ENCODE data around the gene NAALADL2.
"Not testable (repeated sequence)": the region's sequence is repeated elsewhere in the genome, so short reads cannot be mapped to it uniquely, and the experiment has no call there.

NAALADL2 gene

DNA sequence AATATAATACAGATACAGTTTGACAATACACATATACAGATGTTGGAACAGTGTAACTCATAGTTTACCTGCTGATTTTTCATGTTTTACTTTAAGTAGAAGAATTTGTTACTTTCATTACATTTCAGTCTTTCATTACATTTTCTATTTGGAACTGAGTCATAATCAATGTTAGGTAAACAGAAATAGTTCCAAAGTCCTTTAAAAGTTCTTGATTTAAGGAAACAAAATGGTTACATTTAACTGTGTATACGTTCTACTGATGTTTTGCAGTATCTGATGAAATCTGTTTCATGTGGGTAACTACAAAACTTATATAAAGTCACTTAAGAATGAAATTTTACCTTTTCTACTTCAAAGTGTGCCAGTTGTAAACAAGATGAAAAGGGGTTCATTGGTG, 721.2 kb downstream of the NAALADL2 start:
- no peak for DNase-seq (ENCODE audit: low read depth in 2 of 2)

DNA sequence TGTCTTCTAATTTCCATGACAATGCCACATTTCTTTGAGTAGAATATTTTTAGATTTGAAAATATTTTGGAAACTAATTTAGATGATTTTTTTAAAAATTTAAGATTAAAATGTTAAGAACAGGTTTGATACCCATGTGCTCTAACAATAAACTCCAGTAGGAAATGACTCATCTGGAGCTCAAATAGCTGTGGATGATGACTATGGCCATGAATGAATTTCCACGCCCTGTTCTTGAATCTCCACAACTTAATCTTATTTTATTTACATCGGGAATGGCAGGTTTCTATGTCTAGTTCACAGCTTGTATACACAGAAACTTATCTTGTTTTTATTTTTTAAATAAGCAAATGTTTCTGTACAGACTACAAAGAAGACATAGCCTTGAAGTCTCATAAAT, 726.8 kb downstream of the NAALADL2 start:
- DNase-seq (ENCODE audit: low read depth in 2 of 2) = no peak

DNA sequence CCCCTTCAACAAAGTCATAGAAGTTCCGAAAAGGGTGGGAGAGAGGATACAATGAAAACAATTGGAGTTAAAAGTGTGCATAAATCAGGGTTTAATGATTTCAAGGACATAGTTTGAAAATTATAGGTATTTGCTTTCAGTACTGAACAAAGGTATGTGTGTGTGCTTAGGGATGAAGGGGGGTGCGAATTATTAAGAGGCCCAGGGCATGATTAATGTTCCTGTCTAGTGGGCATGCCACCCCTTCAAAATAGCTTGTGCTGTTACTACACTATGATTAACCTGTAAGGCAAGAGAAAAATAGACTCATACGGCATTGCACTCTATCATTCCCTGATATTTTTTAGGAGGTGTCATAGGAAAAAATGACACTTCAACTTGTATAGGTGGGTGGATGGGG, 731.6 kb downstream of the NAALADL2 start:
- DNase-seq (ENCODE audit: low read depth in 2 of 2) = no peak

DNA sequence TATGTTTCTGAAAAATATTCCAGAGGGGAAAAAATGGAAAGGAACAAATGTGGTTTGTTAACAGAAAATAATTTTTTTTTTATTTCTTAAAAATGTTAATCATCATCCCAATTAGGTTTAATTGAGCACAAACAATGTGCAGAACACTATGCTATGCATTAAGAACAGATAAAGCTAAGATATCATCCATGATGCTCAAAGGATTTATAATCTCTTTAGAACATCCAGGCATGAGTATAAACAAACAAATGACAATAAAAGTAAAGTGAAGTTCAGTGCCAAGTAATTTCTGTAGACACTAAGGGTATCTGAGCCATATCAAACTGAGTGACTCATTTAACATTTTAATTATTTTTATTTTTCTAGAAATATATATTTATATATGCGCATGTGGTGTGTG, 732.2 kb downstream of the NAALADL2 start:
- DNase-seq (ENCODE audit: low read depth in 2 of 2) = no peak

DNA sequence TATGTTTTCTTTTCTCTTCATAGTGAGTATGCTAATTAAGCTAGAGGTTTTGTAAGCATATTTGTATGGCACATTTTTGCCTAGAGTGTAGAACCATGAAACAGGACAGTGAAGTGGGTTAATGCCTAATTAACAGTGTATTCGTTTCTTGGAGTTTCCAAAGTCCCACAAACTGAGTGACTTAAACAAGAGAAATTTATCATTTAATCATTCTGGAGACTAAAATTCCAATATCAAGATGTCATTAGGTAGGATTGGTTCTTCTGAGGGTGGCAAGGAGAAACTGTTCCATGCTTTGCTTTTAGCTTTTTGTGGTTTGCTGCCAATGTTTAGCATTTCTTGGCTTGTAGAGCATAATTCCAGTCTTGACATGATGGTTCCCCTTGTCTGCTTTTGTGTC, 734.2 kb downstream of the NAALADL2 start:
- no peak for DNase-seq (ENCODE audit: low read depth in 2 of 2)

DNA sequence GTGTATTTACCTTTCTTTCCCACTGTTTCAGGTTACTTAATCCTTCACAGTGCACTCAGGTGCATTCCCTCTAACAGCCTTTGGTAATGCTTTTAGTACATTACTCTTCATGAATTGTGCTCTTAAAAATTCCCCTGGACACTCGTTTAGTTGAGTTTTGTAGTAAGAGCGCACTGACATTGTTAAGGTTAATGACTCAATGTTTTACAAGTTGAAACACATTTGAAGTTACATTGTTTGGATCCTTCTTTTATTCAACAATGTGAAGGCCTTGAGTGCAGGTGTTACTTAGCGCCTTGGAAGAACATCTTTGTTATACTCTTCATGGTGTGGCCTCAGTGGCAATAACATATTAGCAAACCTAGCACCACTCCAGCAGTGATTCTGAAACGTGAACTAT, 739.6 kb downstream of the NAALADL2 start:
- no peak for DNase-seq (ENCODE audit: low read depth in 2 of 2)

DNA sequence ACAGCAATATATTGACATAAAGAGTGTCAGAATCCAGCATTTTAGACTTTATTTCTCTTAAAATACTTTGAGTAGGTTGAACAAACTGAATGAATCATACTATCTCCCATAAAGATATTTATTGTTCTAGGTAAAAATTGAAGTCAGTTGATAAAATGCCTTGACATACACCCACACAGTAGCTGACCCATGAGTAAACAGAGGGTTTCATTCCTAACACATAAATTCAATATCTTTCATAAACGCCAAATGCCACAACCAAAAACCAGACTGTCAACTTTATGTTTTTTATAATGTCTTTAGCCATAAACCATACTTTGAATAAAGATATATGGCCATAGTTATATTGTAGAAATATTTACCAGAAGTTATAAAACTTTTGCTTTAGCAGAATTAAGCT, 742.4 kb downstream of the NAALADL2 start:
- DNase-seq (ENCODE audit: low read depth in 2 of 2) = no peak

DNA sequence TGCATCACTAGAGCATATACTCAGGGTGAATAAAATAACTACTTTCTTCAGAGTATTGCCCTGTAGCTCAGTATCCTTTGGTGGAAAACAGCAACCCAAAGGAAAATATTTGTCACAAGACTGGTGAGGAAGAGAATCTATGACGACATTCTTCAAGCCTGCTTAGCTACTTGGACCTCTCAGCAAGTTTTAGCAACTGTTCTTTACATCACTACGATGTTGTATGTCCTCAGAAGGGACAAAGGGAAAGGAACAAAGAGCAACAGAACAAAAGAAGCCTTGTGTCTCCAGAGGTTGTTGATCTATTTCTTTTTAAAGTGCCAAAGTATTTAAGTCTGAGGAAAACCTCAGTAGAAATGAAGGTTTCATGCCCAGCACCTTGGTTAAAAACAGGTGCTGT, 746.7 kb downstream of the NAALADL2 start:
- no peak for DNase-seq (ENCODE audit: low read depth in 2 of 2)

DNA sequence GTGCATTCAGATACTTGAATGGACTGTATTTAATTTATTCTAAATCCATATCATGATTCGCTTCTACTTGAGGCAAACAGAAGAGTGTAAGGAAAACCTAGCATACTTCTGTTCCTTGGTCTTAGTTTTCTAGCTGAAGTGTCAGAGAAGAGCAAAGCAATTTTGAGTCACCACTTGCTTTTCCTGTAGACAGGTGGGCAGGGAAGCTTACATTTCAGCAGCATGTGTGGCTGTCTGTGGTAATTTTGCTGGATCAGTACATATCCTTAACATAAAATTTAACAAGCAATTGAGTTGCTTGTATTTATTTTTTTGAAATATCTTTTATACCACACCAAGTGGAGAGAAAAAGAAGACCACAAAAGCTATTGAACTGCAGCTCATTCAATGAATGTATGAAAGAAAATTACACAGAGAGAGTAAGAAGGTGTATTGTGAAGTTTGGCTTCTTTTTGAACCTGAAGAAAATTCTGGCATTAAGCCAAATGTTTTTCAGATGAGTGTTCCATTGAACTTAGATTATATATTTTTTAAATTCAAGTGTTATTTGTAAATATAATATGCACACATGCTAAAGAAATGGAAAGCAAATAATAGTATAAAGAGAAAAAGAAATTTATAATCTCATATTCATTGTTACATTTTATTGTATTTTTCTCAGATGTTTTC, 747.6 kb downstream of the NAALADL2 start:
- no peak for DNase-seq (ENCODE audit: low read depth in 2 of 2)

DNA sequence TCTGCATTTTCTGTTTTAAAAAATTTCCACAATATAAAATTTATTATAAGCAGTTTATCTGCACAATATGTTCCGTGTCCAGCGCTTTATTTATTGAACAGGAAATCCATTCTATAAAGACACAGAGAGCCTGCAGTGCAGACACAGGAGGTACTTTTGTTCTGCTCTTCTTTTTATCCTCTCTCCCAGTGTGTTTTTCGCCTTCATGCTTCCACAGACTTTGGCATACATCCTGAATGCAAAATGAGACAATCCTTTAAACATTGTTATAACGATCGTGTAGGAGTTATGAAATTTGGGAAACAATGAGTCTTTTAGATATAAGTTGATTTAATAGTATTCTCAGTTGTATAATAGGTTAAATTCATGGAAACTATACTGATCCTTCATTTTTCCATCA, 749.2 kb downstream of the NAALADL2 start:
- no peak for DNase-seq (ENCODE audit: low read depth in 2 of 2)

DNA sequence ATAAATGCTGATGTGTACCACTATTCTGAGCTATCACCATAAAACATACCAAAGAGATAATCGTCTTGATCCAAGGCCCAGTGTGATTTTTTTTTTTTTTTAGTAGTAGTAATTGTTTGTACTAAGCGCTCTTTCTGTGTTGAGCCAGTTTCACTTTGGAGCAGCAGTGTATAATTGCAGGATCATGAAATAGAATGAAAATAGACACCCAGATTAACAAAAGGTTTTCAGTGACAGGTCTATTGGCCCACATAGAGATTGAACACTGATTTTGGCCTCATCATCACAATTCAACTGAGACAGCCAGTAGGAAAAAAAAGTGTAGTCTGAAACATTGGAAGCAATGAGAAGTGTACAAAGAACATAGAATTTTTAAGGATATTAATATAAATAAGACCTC, 749.8 kb downstream of the NAALADL2 start:
- DNase-seq (ENCODE audit: low read depth in 2 of 2) = no peak

DNA sequence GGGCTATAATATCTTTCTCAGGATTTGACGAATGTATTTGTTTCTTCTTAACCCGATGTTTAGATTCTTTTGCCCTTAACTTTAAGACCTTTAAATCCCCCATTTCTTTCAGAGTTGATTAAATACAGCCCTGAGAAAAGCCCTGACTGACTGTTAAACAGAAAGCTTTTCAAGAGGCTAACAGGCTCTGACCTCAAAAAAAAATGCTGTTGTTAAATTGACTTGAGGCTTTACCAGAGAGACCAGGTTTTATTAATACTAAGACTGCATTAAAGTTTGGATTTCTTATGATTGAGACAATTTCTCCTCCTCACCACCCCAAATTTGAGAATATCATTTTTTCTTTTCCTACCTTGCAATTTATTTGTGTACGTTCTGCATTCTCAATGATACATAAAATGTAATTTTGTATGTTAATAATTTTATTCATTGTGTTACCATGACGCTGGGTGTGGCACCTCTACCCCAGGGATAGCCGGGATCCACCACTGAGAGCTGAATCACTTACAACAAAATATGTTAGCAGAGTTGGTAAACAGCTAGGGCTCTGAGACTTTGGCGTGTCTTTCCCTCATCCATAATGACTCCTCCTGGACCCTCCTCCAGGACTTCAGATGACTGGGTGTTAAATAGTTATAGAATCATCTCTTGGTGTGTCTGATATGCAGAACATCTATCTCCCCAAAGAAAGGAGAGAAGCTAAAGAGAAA, 753.5 kb downstream of the NAALADL2 start:
- DNase-seq (ENCODE audit: low read depth in 2 of 2) = no peak

DNA sequence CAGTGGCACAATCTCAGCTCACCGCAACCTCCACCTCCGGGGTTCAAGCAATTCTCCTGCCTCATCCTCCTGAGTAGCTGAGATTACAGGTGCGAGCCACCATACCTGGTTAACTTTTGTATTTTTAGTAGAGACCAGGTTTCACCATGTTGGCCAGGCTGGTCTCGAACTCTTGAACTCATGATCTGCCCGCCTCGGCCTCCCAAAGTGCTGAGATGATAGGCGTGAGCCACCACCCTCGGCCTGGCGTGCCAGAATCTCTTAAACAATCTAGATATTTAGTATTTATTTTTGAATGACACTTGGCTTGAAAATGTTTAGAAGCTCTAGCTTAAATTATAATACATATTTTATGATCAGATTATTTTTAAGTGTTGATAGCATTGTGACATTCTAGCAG, 755.0 kb downstream of the NAALADL2 start:
- DNase-seq (ENCODE audit: low read depth in 2 of 2) = not testable (repeated sequence)

DNA sequence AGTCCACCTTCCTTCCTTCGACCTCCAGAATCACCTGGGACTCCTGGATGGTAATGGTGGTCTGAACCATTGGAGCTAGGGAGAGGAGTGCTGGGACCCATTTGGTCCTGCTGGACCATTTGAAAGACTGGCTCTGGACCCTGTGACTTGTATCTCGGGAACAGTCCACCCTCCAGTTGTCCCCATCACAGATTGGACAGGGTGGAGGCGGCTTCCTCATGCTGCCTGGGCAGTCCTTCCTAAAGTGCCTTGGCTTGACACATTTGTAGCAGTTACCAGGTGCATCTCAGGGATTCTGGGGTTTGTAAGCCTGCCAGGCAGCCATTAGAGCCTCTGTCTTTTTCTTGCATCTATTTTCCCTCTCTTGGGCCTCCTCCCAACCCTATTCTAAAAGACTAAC, 758.1 kb downstream of the NAALADL2 start:
- no peak for DNase-seq (ENCODE audit: low read depth in 2 of 2)

DNA sequence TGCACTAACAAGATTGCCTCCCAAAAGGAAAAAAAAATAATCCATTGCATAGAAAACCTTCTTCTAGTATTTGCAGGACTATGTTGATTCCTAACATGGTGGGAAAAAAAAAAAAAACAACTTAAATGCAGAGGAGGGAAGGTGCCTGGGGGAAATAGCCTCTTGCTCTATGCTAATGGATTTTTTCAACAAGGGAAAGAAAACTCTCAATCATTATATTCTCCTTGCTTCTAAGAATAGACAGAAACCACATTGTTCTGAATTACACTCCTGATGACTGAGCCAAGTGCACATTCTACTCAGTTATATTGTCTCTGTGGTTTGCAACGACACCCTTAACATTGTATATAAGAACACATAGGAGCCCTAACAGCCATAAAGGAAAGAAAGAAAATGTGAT, 760.2 kb downstream of the NAALADL2 start:
- no peak for DNase-seq (ENCODE audit: low read depth in 2 of 2)

DNA sequence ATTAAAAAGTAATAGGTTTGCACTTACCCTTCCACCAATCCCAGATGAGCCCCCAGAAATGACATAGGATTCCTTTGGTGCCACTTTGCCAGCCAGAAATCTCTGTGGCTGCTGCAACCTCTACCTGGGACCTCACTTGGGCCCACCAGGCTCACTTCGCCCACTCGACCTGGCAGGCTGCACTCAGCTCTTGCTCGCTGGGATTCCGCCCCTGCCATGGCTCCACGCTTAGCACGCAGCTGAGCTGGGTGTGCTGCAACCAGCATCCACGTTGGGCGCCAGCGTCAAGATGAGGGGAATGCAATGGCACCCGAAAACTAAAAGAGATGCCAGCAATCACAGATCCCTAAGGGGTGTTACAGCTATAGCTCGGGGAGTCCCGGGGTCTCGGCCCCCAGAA, 761.0 kb downstream of the NAALADL2 start:
- no peak for DNase-seq (ENCODE audit: low read depth in 2 of 2)

DNA sequence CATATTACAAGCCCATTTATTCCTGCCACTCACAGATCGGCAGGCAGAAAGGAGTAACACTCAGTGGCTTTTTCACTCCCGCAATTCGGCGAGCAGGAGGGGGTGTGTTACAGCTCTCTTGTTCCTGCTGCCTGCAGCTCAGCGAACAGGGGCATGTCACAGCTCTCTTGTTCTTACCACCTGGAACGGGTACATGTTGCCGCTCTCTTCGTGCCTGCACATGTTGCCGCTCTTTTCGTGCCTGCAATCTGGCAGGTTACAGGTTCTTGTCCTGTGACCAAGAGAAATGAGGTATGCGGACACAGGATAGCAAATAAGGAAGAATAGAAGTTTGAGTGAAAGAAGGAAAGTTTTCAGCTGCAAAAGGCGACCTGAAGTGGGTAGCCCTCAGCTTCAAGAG, 761.4 kb downstream of the NAALADL2 start:
- DNase-seq (ENCODE audit: low read depth in 2 of 2) = no peak

DNA sequence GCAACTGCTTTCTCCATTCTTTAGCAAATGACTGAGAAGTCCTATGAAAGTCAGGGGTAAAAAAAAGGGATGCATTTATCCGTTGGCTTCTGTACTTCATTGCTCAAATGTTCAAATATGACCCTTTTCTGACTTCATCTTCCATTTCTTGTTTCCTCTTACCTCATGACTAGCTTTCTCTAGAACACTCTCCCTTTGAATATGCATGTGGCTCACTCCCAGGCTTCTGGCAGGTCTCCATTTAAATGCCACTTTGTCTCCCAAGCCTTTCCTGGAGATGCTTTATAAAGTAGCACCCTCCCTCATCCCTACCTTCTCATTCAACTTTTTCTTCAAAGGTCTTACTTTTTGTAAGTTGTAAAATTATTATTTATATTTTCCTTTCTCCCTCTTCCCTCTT, 781.8 kb downstream of the NAALADL2 start:
- no peak for DNase-seq (ENCODE audit: low read depth in 2 of 2)

DNA sequence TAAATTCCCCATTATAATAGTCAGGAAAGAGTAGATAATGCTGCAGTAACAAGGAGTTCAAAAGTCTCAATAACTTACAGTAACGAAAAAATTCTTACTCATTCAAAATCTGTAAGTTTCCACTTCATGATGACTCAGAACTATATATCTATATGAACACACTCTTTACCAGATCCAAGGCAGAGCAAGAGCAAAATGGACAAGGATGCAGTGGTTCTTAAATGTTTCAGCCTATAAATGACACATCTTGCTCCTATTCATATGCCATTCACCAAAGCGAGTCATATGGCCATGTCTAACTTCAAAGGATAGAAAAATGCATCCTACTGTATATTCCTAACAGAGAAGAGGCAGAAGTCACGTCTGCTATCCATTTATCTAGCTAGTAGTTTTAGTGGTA, 787.7 kb downstream of the NAALADL2 start:
- no peak for DNase-seq (ENCODE audit: low read depth in 2 of 2)

DNA sequence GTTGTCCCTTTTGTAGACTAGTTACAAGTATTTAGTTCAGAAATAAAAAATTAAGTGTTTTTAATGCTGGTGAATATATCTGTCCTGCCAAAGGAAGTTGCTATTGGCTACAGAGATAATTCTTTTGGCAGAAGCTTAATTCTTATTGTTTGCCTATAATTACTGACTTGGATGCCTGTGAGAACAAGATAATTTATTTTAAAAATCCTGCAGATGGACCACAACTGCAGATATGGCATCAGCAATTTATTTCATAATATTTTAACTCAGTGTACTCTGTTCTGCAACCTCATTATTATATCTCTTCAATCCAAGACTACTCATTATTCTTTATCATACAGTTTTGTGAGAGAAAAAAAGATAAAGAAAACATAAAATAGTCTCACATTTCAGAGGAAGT, 789.8 kb downstream of the NAALADL2 start:
- DNase-seq (ENCODE audit: low read depth in 2 of 2) = no peak

DNA sequence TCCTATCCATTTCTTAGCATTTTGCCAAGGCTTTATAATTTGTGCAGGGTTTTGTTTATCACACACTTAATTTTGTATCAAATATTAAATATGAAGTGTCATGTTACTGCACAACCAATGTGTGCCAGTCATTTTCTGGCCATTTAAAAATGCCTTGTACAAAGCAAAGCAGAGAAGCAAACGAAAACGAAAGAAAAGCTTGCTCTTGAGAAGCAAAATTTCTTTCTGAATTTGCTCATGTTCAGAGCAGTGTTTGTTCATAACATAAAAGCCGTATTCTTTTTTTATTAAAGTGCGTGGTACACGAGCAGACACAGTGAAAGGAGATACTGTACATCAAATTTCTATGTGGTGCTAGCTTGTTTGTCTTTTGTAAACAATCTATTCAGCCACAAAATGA, 792.6 kb downstream of the NAALADL2 start:
- no peak for DNase-seq (ENCODE audit: low read depth in 2 of 2)

DNA sequence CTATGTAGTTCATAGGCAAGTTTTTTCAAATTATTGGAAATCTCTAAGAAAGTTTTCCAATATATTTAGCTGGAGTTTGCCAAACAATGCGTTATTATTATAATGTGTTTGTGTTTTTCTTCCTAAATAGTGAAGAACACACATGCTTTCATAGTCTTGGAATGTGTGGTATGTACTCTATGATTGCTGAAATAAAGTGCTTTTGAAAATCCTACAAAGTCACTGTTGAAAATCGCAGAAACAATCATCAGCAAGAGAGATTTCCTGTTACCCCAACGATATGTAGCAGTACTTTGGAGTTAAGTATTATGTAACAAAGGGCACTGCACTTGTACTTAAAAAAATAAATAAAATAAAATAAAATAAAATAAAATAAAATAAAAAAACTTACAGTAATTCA, 796.2 kb downstream of the NAALADL2 start:
- no peak for DNase-seq (ENCODE audit: low read depth in 2 of 2)

DNA sequence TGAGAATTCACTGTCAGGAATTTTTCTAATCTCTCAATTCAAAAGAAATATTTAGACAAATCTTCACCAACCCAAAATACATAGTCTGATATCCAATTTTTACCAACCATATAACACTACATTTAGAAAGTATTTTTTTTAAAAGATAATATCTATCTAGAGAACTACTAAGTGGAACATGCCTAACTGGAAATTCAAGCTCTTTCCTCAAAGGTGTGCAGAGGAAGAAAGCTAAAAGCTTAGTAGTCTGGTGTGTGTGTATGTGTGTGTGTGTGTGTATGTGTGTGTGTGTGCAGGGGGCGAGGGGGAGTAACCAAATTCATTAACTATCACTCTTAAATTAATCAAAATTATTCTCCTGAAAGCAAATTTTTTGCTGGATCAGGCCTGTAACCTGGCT, 797.3 kb downstream of the NAALADL2 start:
- DNase-seq (ENCODE audit: low read depth in 2 of 2) = no peak

All from stimulated activated CD8-positive, alpha-beta memory T cell treated with anti-CD3 and anti-CD28 coated beads, Interleukin-15, amount 100 ng/mL, for 4 hours (primary cell).